Umbilical cord (tissue), 2 donors: ENCODE data around the gene SOCS7. TPM values are rescaled to one million over a fixed set of nuclear protein-coding genes. Genes with fewer than 3 reads are reported as not detected.

Source experiments
- DNase-seq: peaks from one replicate; pipeline ENCODE4 v3.0.0-alpha.2; 2015; ENCODE audit warnings: low spot score
- total RNA-seq: library from RNA; depleted of rRNA; stranded (reverse); fragments of >200 nt; gene quantifications from one replicate; pipeline ENCODE4 v1.2.3, GENCODE V29; 2014; ENCODE audit warnings: low replicate concordance; ENCODE audit not compliant: insufficient read depth

Gene SOCS7
- total RNA-seq, 1 donor from 2014 or later, result 16.4 TPM

- DNase-seq, result no peak
Observed at GRCh38 chr17:38418693-38419507, 67.3 kb downstream of the SOCS7 start.

DNA sequence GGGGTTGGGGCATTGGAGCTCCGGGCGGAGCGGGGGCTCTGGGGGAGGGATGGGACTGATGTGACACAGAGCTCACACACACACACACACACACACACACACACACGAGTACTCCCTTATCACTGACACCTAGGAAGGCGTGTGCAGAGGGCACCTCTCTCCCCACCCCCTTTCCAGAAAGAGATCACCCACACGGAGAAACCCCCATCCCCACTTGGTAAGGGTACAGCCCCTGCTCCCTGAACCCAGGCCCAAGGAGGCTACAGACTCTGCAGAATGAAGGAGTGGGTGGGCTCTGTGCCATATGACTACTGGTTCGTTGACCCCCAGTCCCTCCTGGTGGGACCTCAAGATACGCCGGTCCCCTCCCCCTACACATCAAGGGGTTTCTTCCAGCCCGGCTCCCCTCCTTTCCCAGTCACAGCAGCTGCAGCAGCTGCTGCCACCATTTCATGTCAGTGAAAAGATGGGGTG, 67.9 kb downstream of the SOCS7 start:
- DNase-seq, result no peak

DNA sequence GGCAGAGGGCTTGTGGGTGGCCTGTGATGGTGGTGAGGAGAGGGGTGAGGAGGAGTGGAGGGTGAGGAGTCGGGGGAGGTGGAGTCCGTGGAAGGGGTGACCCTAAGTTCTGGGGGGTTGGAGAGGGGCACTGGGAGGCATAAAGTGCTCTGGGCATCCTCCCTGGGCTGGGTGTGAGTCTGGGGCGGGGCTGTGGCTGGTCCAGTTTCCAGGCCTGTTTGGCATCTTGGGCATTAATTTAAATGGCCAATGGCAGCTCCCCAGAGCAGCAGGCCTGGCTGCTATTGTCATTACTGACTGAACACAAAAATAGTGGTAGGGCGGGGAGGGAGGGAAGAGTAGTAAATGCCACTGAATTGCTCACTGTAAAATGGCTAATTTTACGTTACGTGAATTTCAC, 68.9 kb downstream of the SOCS7 start:
- DNase-seq, result no peak

GRCh38 chr17:38421171-38421841, 69.7 kb downstream of the SOCS7 start:
- peak; percentile 82 for DNase-seq

DNA sequence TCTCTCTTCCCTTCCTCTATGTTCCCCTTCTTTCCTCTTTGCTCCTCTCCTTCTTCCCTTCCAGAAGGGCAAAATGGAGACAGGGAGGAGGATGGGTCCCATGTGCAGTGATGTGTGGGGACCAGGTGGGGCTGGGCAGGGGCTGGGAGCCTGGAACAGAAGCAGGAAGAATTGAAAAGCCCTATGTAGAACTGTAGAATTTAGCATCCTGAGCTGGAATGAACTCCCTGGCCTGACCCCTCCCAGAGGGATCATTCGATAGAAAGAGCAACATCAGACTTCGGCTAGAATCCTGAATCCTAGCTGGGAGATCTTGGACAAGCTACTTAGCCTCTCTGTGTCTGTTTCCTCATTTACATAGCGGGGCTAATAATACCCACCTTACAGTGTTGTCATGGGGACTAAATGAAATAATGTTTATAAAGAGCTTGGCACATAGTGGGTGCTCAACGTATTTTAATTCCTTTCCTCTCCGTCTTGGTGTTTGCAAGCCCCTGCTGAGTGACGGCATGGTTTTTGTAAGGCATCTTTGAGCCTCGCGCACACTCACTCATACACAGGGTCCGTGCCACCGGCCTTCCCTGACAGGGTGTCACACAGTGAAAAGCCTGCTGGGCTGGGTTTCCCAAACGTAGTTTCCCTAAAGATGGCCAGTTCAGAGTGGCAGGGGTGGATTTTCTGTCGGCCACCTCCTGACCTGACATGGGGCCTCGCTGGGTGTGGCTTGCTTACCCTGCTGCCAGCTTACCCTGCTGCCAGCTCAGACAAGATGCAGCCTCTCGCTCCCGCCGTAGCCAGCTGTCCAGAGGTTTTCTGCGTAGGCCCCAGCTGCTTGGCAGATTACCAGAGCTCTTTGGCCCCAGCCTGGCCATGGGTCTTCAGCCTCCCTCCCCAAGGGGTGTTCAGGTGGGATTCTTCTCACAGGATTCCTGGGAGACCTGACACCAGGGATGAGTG, 70.5 kb downstream of the SOCS7 start:
- DNase-seq, result peak; percentile 49

- DNase-seq, result no peak
Observed at GRCh38 chr17:38424297-38424972, 72.8 kb downstream of the SOCS7 start.

DNA sequence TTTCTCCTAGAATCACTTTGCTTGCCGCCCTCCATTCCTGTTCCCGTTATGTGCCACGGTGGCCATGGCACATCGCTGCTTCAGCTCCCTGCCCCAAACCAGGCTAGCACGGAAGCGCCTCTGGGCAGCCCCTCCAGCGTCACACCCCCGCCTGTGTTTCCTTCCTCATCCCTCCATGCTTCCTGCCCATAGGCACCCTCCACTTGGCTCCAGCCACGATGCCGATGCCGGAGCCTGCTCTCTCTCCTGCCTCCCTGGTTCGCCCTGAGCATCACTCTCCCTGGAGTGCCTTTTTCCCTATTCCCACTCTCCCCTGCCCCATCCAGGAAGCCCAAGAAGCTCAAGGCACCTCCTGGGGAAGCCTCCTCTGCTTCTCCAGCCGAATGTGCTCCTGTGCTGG, 73.4 kb downstream of the SOCS7 start:
- no peak for DNase-seq

GRCh38 chr17:38425744-38426143, 74.1 kb downstream of the SOCS7 start:
- DNase-seq, result no peak

DNA sequence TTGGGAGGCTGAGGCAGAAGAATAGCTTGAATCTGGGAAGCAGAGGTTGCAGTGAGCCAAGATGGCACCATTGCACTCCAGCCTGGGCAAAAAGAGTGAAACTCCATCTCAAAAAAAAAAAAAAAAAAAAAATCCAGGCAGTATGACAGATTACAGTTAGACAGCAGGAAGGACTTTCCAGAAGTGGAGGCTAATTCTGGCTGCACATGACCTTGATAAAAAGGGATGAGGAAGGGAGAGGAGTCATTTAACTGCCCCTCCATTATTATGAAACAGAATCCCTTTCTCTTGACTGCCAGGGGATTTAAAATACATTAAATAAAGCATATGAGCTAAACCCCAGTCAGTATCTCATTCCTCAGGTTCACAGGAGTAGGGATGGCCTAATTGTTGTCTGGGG, 74.8 kb downstream of the SOCS7 start:
- no peak for DNase-seq

DNA sequence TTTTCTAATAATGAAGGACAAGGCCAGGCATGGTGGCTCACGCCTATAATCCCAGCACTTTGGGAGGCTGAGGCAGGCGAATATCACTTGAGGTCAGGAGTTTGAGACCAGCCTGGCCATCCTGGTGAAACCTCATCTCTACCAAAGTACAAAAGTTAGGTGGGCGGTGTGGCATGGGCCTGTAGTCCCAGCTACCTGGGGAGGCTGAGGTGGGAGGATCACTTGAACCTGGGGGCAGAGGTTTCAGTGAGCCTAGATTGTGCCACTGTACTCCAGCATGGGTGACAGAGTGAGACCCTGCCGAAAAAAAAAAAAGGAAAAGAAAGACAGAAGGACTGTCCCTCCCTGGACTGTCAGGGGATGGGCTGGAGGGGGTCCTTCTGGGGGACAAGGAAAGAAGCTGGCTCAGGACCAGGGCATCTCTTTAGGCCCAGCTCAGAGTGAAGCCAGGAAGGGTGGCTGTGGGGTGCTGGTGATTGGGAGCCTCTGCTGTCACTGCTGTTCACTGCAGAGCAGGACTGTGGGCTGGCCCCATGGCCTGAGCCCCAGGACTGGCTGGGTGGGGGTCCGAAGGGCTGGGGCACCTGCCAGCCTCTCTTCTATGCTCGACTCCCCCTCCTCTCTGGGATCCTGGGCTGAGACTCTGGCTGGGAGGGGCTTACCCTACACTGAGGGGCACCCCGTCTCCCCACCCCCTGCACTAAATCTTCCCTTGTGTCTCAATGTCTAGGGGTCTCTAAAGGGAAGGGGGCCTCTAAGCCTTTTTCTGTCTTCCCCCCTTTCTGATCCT, 75.7 kb downstream of the SOCS7 start:
- DNase-seq, result no peak

DNA sequence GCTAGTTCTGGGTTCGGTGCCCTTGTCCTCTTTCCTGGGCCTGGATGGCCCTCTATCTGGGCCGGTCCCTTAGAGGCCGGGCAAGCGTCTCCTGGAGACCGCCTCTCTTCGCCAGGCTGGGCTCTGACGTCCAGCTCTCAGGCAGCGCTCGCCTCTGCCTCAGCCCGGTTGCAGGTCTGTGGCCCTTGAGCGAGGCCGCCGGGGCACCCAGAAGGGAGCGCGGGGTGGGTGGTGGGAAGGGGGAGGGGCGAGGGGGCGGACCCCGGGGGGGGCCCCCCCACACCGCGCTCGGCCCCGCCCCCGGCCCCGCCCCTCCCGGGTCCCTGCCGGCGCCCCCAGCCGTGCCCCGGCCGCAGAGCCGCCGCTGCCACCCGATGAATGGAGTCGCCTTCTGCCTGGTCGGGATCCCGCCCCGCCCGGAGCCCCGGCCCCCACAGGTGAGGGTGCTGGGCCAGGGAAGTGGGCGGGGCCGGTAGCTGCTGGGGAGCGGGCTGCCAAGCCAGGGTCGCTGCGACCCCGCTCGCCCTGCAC, 76.5 kb downstream of the SOCS7 start, which contains the start of gene ARHGAP23:
Gene ARHGAP23 (plus strand): TSS at position 353 of the 531 bp plus-strand sequence. CDS start 22 bp downstream, at position 375.
- peak; percentile 64 for DNase-seq

- peak; percentile 76 for DNase-seq
Observed at GRCh38 chr17:38428643-38429371, 77.2 kb downstream of the SOCS7 start.

GRCh38 chr17:38429476-38430100, 77.9 kb downstream of the SOCS7 start:
- DNase-seq, result no peak

GRCh38 chr17:38430316-38430715, 78.7 kb downstream of the SOCS7 start:
- DNase-seq, result no peak

GRCh38 chr17:38430822-38431221, 79.2 kb downstream of the SOCS7 start:
- no peak for DNase-seq

DNA sequence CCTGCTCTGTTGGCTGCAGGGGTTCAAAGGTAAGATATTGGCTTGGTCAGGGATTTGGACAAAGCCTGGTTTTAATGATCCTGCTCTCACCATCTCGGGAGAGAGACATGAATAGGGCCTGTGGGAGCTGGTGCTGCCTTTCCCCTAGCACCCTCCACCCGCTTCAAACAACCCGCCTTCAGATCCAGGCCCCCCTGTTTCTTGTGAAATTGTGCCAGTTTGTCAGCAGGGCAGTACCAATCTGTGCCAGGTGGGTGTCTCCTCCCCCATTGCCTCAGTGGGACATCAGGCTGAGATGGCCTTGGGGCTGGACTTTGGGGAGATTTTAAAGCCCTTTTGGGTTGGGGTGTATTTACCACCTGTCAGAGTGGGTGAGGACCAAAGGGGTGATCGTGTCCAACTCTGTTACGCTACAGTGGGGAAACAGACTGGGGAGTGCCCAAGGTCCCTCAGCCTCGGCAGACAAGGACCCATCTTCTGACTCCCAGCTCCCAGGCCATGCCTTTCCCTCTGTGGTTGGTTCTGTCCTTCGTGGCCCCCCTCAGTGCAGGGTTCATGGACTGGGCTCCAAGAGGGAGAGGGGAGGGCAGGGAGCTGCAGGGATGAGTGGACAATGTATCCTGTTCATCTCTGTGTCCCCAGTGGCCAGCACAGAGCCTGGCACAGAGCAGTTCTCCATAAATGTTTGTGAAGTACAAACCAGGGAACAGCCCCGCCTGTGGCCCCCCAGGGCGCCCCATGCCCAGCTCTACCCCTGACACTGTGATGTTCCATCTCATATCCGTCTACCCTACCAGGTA, 79.9 kb downstream of the SOCS7 start:
- no peak for DNase-seq

DNA sequence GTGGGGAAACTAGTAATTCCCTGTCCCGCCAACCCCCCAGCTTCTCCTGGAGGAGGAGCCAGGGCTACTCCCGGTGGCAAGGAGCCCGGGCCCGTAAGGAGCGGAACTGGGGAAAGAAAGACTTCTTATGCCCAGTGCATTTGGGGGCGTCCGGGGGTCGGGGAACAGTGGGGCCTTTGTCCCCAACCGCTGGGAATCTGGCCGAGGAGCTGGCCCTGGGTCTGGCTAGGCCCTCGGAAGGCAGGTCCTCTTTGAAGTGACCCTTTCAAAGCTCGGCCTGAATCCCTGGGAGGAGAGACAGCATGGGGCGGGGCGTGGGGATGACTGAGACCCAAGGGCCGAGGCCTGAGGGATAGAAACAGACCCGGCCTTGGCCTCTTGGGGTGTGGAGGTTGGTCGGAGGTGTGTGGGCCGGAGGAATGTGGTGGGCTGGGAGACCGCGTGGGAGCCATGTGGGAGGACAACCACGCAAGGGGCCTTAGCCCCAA, 82.6 kb downstream of the SOCS7 start:
- no peak for DNase-seq

DNA sequence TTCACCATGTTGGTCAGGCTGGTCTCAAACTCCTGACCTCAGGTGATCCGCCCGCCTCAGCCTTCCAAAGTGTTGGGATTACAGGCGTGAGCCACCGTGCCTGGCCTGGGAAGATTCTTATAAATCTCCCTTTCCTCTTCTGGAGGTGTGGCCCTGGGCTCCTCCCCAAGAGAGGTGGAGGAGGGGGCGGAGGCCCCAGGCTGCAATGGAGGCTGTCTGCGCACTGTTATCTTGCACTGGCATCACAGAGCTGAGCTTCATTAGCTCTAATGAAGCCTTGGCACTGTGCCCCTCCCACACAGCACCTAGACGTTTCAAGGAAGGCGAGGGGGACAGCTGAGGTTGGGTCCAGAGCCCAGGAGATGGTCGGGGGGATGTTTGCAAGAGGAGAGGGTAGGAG, 84.2 kb downstream of the SOCS7 start:
- DNase-seq, result no peak
